WERI-Rb-1 (cell line): Measurements from ENCODE around the gene TP73.

Experiments used
- DNase-seq: peaks from one replicate; pipeline ENCODE4 v3.0.0-alpha.2; 2020
- H3K27ac ChIP-seq: fragments of 250-450 bp; sonication (Bioruptor Pico); 2 replicates; pipeline ENCODE4 v1.5.1; 2020; ENCODE audit warnings: mild to moderate bottlenecking, moderate library complexity
- H3K27me3 ChIP-seq: fragments of 250-450 bp; sonication (Bioruptor Pico); 2 replicates; pipeline ENCODE4 v1.5.1; 2021; ENCODE audit warnings: mild to moderate bottlenecking, low read depth, moderate library complexity; ENCODE audit not compliant: insufficient read depth, severe bottlenecking
- H3K36me3 ChIP-seq: fragments of 250-450 bp; sonication (Bioruptor Pico); 2 replicates; pipeline ENCODE4 v1.5.1; 2020; ENCODE audit warnings: mild to moderate bottlenecking, moderate library complexity
- H3K4me3 ChIP-seq: 2 replicates; pipeline ENCODE4 v1.5.1; 2011; ENCODE audit warnings: low read depth, mild to moderate bottlenecking, control low read depth, low read length
- H3K9me3 ChIP-seq: fragments of 250-450 bp; sonication (Bioruptor Pico); 2 replicates; pipeline ENCODE4 v1.5.1; 2021; ENCODE audit warnings: mild to moderate bottlenecking, moderate library complexity; ENCODE audit not compliant: severe bottlenecking
- CTCF ChIP-seq: IDR thresholded peaks from 2 replicates; pipeline ENCODE4 v1.5.1; 2011; ENCODE audit warnings: low read depth, mild to moderate bottlenecking, control low read depth, inconsistent platforms, low read length

TP73 gene

GRCh38 chr1:3768811-3769390 lies 116.6 kb downstream of the TP73 start:
- no peak for DNase-seq
- no peaks in the 10 kb centered on the region for H3K27me3 ChIP-seq
- no peak for TF ChIP-seq CTCF
- H3K36me3 ChIP-seq: no peaks in the 10 kb centered on the region
- H3K9me3 ChIP-seq: no peaks in the 10 kb centered on the region
- H3K4me3 ChIP-seq: no peak overlapping the region
- no peak overlapping the region for H3K27ac ChIP-seq

- no peaks in the 10 kb centered on the region for H3K27me3 ChIP-seq
- H3K36me3 ChIP-seq: no peaks in the 10 kb centered on the region
- no peaks in the 10 kb centered on the region for H3K9me3 ChIP-seq
- TF ChIP-seq CTCF: no peak
- H3K4me3 ChIP-seq: no peak overlapping the region
- DNase-seq: no peak
- no peak overlapping the region for H3K27ac ChIP-seq
Measured at GRCh38 chr1:3770047-3770765, 117.9 kb downstream of the TP73 start.

- TF ChIP-seq CTCF: no peak
- DNase-seq: no peak
- Histone ChIP-seq H3K9me3 (no peaks in the 10 kb centered on the region), H3K4me3 (peak overlapping the region; percentile 55), H3K36me3 (no peaks in the 10 kb centered on the region), H3K27me3 (no peaks in the 10 kb centered on the region), H3K27ac (no peak overlapping the region)
Measured at GRCh38 chr1:3771108-3772026, 119.1 kb downstream of the TP73 start.

- no peak for TF ChIP-seq CTCF
- Histone ChIP-seq H3K9me3 (no peaks in the 10 kb centered on the region), H3K4me3 (peak overlapping the region; percentile 55), H3K27me3 (no peaks in the 10 kb centered on the region), H3K27ac (peak overlapping the region; percentile 47; the same call in 1 of the 2 replicates), H3K36me3 (no peaks in the 10 kb centered on the region)
- peak; percentile 97 for DNase-seq
Measured at GRCh38 chr1:3772027-3772714, 119.9 kb downstream of the TP73 start.

GRCh38 chr1:3772715-3773571 lies 120.6 kb downstream of the TP73 start, which contains the start of gene SMIM1:
Gene SMIM1, plus strand, starts transcription at chr1:3772749. Its CDS starts 2,625 bp downstream, at chr1:3775374.
- no peak for TF ChIP-seq CTCF
- Histone ChIP-seq H3K4me3 (peak within 1 kb of the TSS; percentile 55), H3K27ac (peak within 1 kb of the TSS; percentile 47; the same call in 1 of the 2 replicates), H3K27me3 (no peaks in the 10 kb centered on the region), H3K36me3 (no peaks in the 10 kb centered on the region; the same call in 1 of the 2 replicates), H3K9me3 (no peaks in the 10 kb centered on the region)
- DNase-seq: no peak
